BE2C (cell line): ENCODE results near the gene DIPK1C.

ENCODE experiments used
- DNase-seq: peaks from one replicate; pipeline ENCODE4 v3.0.0-alpha.2; 2020
- H3K27me3 ChIP-seq: fragments of 250-450 bp; sonication (Bioruptor Pico); 2 replicates; pipeline ENCODE4 v1.5.1; 2020; ENCODE audit warnings: mild to moderate bottlenecking
- H3K36me3 ChIP-seq: fragments of 250-450 bp; sonication (Bioruptor Pico); 2 replicates; pipeline ENCODE4 v1.5.1; 2020; ENCODE audit warnings: mild to moderate bottlenecking
- H3K4me1 ChIP-seq: fragments of 250-450 bp; sonication (Bioruptor Pico); 2 replicates; pipeline ENCODE4 v1.5.1; 2020
- H3K4me3 ChIP-seq: 2 replicates; pipeline ENCODE4 v1.5.1; 2011; ENCODE audit warnings: low read depth, low read length
- H3K9me3 ChIP-seq: fragments of 250-450 bp; sonication (Bioruptor Pico); 2 replicates; pipeline ENCODE4 v1.5.1; 2020
- TF ChIP-seq, protein P1 (sequence below): IDR thresholded peaks from 2 replicates; pipeline ENCODE4 v1.5.1; 2012; ENCODE audit warnings: mild to moderate bottlenecking, low read depth, low read length

The DIPK1C gene

DNA sequence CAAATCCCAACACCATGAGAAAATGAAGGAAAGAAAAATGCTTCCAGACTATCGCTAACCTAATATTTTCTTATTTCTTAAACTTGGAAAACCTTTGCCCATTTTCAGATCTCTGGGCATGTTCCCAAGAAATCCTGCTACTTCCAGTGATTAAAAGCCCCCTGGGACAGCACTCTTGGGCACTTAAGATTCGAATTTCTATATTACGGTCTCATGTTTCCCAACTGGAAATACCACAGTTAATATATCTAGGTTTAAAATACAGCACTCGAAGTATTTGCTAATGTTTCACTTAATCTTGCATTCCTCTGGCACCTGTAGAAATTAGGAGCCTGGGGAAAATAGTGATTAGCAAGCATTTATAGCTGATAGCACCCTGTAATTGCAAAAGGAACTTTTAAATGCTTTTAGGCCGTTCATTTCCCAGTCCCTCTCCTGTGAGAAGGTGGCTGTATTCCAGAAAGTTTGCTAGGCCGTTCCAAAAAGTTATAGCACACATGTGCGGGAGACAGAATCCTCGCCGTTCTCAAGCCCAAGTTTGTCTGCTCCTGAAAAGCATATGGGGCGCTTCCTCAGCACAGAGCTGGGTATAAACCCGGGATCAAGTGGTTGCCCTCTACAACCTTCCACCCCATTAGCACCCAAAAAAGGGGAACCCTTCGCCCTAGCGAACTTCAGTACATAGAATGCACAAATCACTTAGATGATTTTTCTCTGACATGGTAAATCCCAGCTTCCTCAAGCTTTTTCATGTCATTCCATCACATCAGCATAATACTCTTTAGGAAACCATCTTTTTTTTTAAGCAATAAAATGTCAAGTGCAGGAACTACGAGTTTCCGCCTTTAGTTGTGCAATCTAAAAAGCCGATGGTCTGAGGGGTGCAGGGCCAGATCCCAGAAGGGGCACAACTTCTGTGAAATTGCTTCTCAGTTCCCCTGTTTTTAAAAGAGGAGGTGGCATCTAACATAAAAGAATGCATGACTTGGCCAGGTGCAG lies 60.6 kb downstream of the DIPK1C start:
- no peak for DNase-seq
- Histone ChIP-seq H3K4me3 (no peak overlapping the region), H3K27me3 (no peaks in the 10 kb centered on the region)

DNA sequence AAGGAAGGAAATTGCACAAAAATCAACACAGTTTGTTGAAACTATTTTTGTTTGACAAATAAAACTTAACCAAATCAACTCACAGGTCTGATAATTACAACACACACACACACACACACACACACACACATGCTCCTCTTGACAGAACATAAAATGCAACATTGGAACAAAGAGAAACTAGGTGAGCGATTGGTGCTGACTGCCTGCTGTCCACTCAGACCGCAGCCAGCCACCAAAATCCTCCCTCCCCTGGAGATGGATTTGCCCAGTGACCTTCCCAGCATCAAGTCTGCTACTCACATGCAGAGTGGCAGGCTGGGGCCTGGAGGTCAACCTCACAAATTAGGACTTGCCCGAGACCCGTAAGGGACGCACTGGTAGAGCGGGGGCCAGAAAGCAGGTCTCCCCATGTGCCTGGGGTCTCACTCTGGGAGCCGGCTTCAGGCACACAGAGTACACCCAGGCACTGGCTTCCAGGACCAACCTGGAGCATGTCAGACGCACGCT lies 61.4 kb downstream of the DIPK1C start:
- H3K27me3 ChIP-seq: no peaks in the 10 kb centered on the region
- TF ChIP-seq, protein P1, sequence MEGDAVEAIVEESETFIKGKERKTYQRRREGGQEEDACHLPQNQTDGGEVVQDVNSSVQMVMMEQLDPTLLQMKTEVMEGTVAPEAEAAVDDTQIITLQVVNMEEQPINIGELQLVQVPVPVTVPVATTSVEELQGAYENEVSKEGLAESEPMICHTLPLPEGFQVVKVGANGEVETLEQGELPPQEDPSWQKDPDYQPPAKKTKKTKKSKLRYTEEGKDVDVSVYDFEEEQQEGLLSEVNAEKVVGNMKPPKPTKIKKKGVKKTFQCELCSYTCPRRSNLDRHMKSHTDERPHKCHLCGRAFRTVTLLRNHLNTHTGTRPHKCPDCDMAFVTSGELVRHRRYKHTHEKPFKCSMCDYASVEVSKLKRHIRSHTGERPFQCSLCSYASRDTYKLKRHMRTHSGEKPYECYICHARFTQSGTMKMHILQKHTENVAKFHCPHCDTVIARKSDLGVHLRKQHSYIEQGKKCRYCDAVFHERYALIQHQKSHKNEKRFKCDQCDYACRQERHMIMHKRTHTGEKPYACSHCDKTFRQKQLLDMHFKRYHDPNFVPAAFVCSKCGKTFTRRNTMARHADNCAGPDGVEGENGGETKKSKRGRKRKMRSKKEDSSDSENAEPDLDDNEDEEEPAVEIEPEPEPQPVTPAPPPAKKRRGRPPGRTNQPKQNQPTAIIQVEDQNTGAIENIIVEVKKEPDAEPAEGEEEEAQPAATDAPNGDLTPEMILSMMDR: no peak
- DNase-seq: no peak
- H3K9me3 ChIP-seq: no peaks in the 10 kb centered on the region
- no peak overlapping the region for H3K4me3 ChIP-seq
- no peaks in the 10 kb centered on the region for H3K4me1 ChIP-seq
- H3K36me3 ChIP-seq: no peaks in the 10 kb centered on the region

More for the DNA sequence above, 60.6 kb downstream of the DIPK1C start:
- Histone ChIP-seq H3K9me3 (no peaks in the 10 kb centered on the region), H3K36me3 (no peaks in the 10 kb centered on the region), H3K4me1 (no peaks in the 10 kb centered on the region)
- TF ChIP-seq, protein P1: no peak

DNA sequence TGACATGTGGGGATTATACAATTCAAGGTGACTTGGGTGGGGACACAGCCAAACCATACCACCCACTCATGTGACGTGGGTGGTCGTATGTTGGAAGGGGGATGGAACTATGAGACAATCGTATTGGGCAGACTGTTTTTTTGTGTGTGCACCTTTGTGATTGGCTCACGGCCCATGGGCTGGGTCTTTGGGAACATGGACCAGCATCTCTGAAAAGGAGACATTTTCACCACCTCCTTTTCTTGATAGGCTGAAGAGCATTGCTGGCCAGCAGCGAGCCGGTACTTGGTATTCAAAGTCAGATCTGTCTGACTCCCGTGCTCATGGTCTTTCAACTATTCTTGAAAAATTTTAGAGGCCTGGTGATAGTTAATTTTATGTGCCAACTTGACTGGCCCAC lies 62.1 kb downstream of the DIPK1C start:
- no peaks in the 10 kb centered on the region for H3K4me1 ChIP-seq
- TF ChIP-seq, protein P1: no peak
- no peaks in the 10 kb centered on the region for H3K27me3 ChIP-seq

DNA sequence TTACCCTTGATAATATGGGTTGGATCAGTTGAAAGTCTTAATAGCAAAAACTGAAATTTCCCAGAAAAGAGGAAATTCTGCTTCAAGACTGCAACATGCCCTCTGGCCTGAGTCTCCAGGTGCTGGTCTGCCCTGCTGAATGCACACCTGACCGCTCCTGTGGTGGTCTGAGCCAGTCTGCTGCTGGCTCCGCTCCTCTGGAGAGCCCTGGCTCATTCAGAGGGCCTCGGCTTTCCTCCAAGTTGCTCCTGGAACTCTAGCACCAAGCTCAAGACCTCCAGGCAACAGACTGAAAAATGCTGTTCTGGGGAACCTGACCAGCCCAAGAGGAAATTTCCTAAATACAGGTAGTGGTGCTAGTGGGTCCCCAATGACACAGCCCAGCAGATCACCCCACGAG lies 64.8 kb downstream of the DIPK1C start:
- no peak overlapping the region for H3K4me3 ChIP-seq
- no peaks in the 10 kb centered on the region for H3K36me3 ChIP-seq
- no peaks in the 10 kb centered on the region for H3K9me3 ChIP-seq
- no peak for DNase-seq
- TF ChIP-seq, protein P1: no peak
- no peaks in the 10 kb centered on the region for H3K4me1 ChIP-seq
- H3K27me3 ChIP-seq: no peaks in the 10 kb centered on the region

More for the DNA sequence above, 62.1 kb downstream of the DIPK1C start:
- H3K9me3 ChIP-seq: no peaks in the 10 kb centered on the region
- no peaks in the 10 kb centered on the region for H3K36me3 ChIP-seq
- H3K4me3 ChIP-seq: no peak overlapping the region
- DNase-seq: no peak

DNA sequence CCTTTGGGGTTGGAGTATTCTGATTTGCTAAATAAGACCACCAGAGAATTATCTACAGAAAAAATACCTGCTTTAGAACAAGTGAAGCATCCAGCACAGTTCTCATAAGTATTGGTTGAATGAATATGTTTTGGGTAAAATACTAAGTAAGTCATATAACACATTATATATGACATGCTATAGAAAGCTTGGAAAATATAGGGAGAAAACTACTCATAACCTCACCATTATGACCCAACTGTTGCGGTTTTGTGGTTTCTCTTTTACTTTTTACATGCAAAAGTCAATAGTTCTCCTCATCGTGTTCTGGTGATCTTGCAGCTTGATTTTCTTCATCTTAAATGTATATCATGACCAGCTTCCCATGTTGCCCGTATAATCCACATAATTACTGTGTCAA lies 66.2 kb downstream of the DIPK1C start:
- no peaks in the 10 kb centered on the region for H3K27me3 ChIP-seq
- no peaks in the 10 kb centered on the region for H3K4me1 ChIP-seq
- no peaks in the 10 kb centered on the region for H3K36me3 ChIP-seq
- H3K9me3 ChIP-seq: no peaks in the 10 kb centered on the region
- DNase-seq: no peak
- H3K4me3 ChIP-seq: no peak overlapping the region
- TF ChIP-seq, protein P1: no peak

DNA sequence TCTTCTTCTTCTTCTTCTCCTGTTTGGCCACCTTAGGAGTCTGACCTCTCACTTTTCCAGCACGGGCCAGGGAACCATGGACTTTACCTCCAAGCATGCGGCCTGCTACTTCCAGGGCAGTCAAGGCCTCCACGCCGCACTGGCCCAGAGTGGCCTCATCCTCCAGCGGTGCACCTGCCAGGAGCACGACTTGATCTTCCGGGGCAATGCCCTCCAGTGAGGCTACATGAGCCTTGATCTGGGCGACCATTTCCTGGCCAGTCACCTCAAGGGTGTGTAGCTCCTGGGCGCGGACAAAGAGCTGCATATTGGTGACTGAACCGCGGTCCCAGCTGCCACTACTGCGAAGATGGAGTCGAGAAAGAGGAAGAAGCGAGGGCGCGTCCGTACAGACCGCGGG lies 67.1 kb downstream of the DIPK1C start:
- no peak for DNase-seq
- no peaks in the 10 kb centered on the region for H3K9me3 ChIP-seq
- no peaks in the 10 kb centered on the region for H3K4me1 ChIP-seq

More for the DNA sequence above, 67.1 kb downstream of the DIPK1C start:
- Histone ChIP-seq H3K27me3 (no peaks in the 10 kb centered on the region), H3K4me3 (no peak overlapping the region), H3K36me3 (no peaks in the 10 kb centered on the region)
- TF ChIP-seq, protein P1: no peak
